HEK293T (cell line): ENCODE results near the gene CIDEB.

ENCODE experiments used
- CTCF ChIA-PET: fragments of 350-600 bp; formaldehyde crosslinking; extraction: SDS; loops from one replicate; lab custom pipeline; 2021; ENCODE audit warnings: antibody characterized with exemption, inconsistent platforms; lab: Yijun Ruan, JAX
- POLR2A ChIA-PET: fragments of 350-600 bp; formaldehyde crosslinking; extraction: SDS; loops from one replicate; lab custom pipeline; 2020; ENCODE audit warnings: antibody characterized with exemption, inconsistent platforms; lab: Yijun Ruan, JAX
- DNase-seq: peaks from one replicate; pipeline ENCODE4 v3.0.0; 2012; ENCODE audit warnings: mixed read lengths; ENCODE audit errors: extremely low spot score
- ARNT ChIP-seq: fragments of 450-650 bp; IDR thresholded peaks from 2 replicates; pipeline ENCODE4 v1.6.1; 2017; ENCODE audit warnings: mild to moderate bottlenecking
- BHLHE40 ChIP-seq: fragments of 450-650 bp; IDR thresholded peaks from 2 replicates; pipeline ENCODE4 v1.6.1; 2016; ENCODE audit warnings: mild to moderate bottlenecking, moderate library complexity, borderline replicate concordance
- CTBP1 ChIP-seq: fragments of 450-650 bp; IDR thresholded peaks from 2 replicates; pipeline ENCODE4 v1.6.1; 2016; ENCODE audit warnings: borderline replicate concordance
- FOXA1 ChIP-seq: fragments of 450-650 bp; IDR thresholded peaks from 2 replicates; pipeline ENCODE4 v1.6.1; 2016; ENCODE audit warnings: mild to moderate bottlenecking
- FOXK2 ChIP-seq: fragments of 450-650 bp; IDR thresholded peaks from 2 replicates; pipeline ENCODE4 v1.6.1; 2016; ENCODE audit warnings: mild to moderate bottlenecking
- FOXM1 ChIP-seq: fragments of 450-650 bp; IDR thresholded peaks from 2 replicates; pipeline ENCODE4 v1.6.1; 2017; ENCODE audit warnings: mild to moderate bottlenecking, borderline replicate concordance
- HDGF ChIP-seq: fragments of 450-650 bp; IDR thresholded peaks from 2 replicates; pipeline ENCODE4 v1.6.1; 2017; ENCODE audit warnings: antibody characterized with exemption, borderline replicate concordance
- L3MBTL2 ChIP-seq: fragments of 450-650 bp; conservative IDR thresholded peaks from 2 replicates; pipeline ENCODE4 v1.6.1; 2016; ENCODE audit warnings: mild to moderate bottlenecking
- LEF1 ChIP-seq: fragments of 450-650 bp; IDR thresholded peaks from 2 replicates; pipeline ENCODE4 v1.6.1; 2017; ENCODE audit warnings: mild to moderate bottlenecking, borderline replicate concordance
- NFRKB ChIP-seq: fragments of 450-650 bp; IDR thresholded peaks from 2 replicates; pipeline ENCODE4 v1.6.1; 2016; ENCODE audit warnings: mild to moderate bottlenecking, moderate library complexity
- PKNOX1 ChIP-seq: fragments of 450-650 bp; IDR thresholded peaks from 2 replicates; pipeline ENCODE4 v1.6.1; 2016
- SP1 ChIP-seq: fragments of 450-650 bp; IDR thresholded peaks from 2 replicates; pipeline ENCODE4 v1.6.1; 2017
- SUZ12 ChIP-seq: fragments of 450-650 bp; IDR thresholded peaks from 2 replicates; pipeline ENCODE4 v1.6.1; 2016; ENCODE audit warnings: mild to moderate bottlenecking
- TARDBP ChIP-seq: fragments of 450-650 bp; IDR thresholded peaks from 2 replicates; pipeline ENCODE4 v1.6.1; 2016
- ZNF384 ChIP-seq: fragments of 450-650 bp; IDR thresholded peaks from 2 replicates; pipeline ENCODE4 v1.6.1; 2016

CIDEB gene

GRCh38 chr14:24292118-24292807, 15.5 kb downstream of the CIDEB start:
- no peak for TF ChIP-seq BHLHE40
- TF ChIP-seq NFRKB = no peak
- no peak for TF ChIP-seq CTBP1
- no peak for TF ChIP-seq PKNOX1
- no peak for TF ChIP-seq FOXM1
- no peak for TF ChIP-seq TARDBP
- ChIA-PET POLR2A (interaction anchor here (0.6 to 2.9 kb wide), 5 partner anchors 21 to 355 kb away, joined by 3 to 22 read pairs (median 5); partner anchors contain the start of genes PSME2, RABGGTA, RNF31 and TINF2), CTCF (interaction anchor here (1.2 to 1.9 kb wide), 3 partner anchors 16 to 50 kb away, joined by 5 to 8 read pairs (median 5); partner anchors contain the start of genes CIDEB and TINF2)
- DNase-seq = no peak

GRCh38 chr14:24291446-24292117, 16.2 kb downstream of the CIDEB start:
- POLR2A ChIA-PET = interaction anchor here (0.6 to 2.9 kb wide), 6 partner anchors 8 to 354 kb away, joined by 3 to 22 read pairs (median 4); partner anchors contain the start of genes DHRS1, NOP9, RABGGTA and TINF2
- CTCF ChIA-PET = interaction anchor here (1.7 to 1.9 kb wide), 2 partner anchors 16 to 20 kb away, joined by 6 to 8 read pairs; partner anchors contain the start of genes CIDEB and RABGGTA
- TF ChIP-seq FOXM1 = no peak
- TF ChIP-seq FOXK2 = no peak
- no peak for TF ChIP-seq ARNT
- TF ChIP-seq SP1 = no peak
- TF ChIP-seq NFRKB = no peak
- no peak for TF ChIP-seq TARDBP
- no peak for TF ChIP-seq CTBP1
- DNase-seq = no peak

GRCh38 chr14:24290746-24291145, 17.0 kb downstream of the CIDEB start:
- POLR2A ChIA-PET = interaction anchor here (0.9 to 2.9 kb wide), 4 partner anchors 8 to 48 kb away, joined by 3 to 22 read pairs (median 8); partner anchors contain the start of genes DHRS1, NOP9, RABGGTA and TINF2
- TF ChIP-seq ARNT = no peak
- CTCF ChIA-PET = interaction anchor here (1.7 kb wide), 1 partner anchor 19 kb away, joined by 6 read pairs; the partner anchor contains the start of gene RABGGTA
- no peak for DNase-seq

- ChIA-PET CTCF (interaction anchor here (0.6 to 1.7 kb wide), 2 partner anchors 9 to 18 kb away, joined by 4 to 6 read pairs; partner anchors contain the start of gene RABGGTA), POLR2A (interaction anchor here (0.7 to 1.4 kb wide), 5 partner anchors 19 to 152 kb away, joined by 3 to 6 read pairs (median 4); partner anchors contain the start of genes CHMP4A and TINF2)
- TF ChIP-seq ARNT (no peak), HDGF (no peak), FOXM1 (no peak), SUZ12 (no peak), CTBP1 (no peak), TARDBP (no peak), L3MBTL2 (no peak), BHLHE40 (no peak), PKNOX1 (no peak), FOXK2 (no peak), LEF1 (no peak), ZNF384 (no peak), SP1 (no peak), NFRKB (no peak), FOXA1 (no peak)
- DNase-seq = no peak
Observed at GRCh38 chr14:24289649-24290280, 18.0 kb downstream of the CIDEB start.

- DNase-seq = no peak
- ChIA-PET POLR2A (interaction anchor here (2.0 kb wide), 1 partner anchor 44 kb away, joined by 8 read pairs; the partner anchor contains the start of gene TINF2), CTCF (interaction anchor here (2.4 kb wide), 1 partner anchor 10 kb away, joined by 8 read pairs; no protein-coding TSS in a partner anchor)
- TF ChIP-seq HDGF (no peak), PKNOX1 (no peak)
Observed at GRCh38 chr14:24286996-24287395, 20.8 kb downstream of the CIDEB start.

GRCh38 chr14:24285351-24285750, 22.4 kb downstream of the CIDEB start:
- DNase-seq = no peak
- TF ChIP-seq SUZ12 (no peak), FOXM1 (no peak)
- CTCF ChIA-PET = interaction anchor here (0.6 to 1.8 kb wide), 2 partner anchors 12 to 124 kb away, joined by 3 to 4 read pairs; partner anchors contain the start of gene IRF9
- POLR2A ChIA-PET = interaction anchor here (1.0 kb wide), 1 partner anchor 14 kb away, joined by 6 read pairs; the partner anchor contains the start of gene RABGGTA
